Measurements from ENCODE around the gene TOMM34. TPM values are rescaled to one million over a fixed set of nuclear protein-coding genes. Genes with fewer than 3 reads are reported as not detected.

The TOMM34 gene
- 105 and 107 TPM in 2 replicates for total RNA-seq (2014; rRNA removed; shearing (Covaris generic))

- DNase-seq (ENCODE audit: low spot score): peak; percentile 84
Observed at GRCh38 chr20:44960103-44960852, at the start of gene TOMM34. TOMM34 (minus strand) TSS chr20:44960397; CDS start chr20:44960333, 64 bp downstream.

- no peak for DNase-seq (ENCODE audit: low spot score)
Observed at GRCh38 chr20:45008521-45009049, 48.4 kb upstream of the TOMM34 start.

GRCh38 chr20:44997668-44998067 is 37.5 kb upstream of the TOMM34 start:
- DNase-seq (ENCODE audit: low spot score): no peak

GRCh38 chr20:44997171-44997570 is 37.0 kb upstream of the TOMM34 start:
- no peak for DNase-seq (ENCODE audit: low spot score)

GRCh38 chr20:44993343-44993742 is 33.1 kb upstream of the TOMM34 start:
- peak; percentile 24 for DNase-seq (ENCODE audit: low spot score)

- DNase-seq (ENCODE audit: low spot score): no peak
Observed at GRCh38 chr20:44990957-44991356, 30.8 kb upstream of the TOMM34 start.

- DNase-seq (ENCODE audit: low spot score): no peak
Observed at GRCh38 chr20:44990425-44990824, 30.2 kb upstream of the TOMM34 start.

GRCh38 chr20:44988631-44989171 is 28.5 kb upstream of the TOMM34 start:
- no peak for DNase-seq (ENCODE audit: low spot score)

- DNase-seq (ENCODE audit: low spot score): no peak
Observed at GRCh38 chr20:44983093-44983674, 23.0 kb upstream of the TOMM34 start.

GRCh38 chr20:44981736-44982406 is 21.7 kb upstream of the TOMM34 start:
- no peak for DNase-seq (ENCODE audit: low spot score)

- peak; percentile 65 for DNase-seq (ENCODE audit: low spot score)
Observed at GRCh38 chr20:44979090-44979621, 19.0 kb upstream of the TOMM34 start.

GRCh38 chr20:44976698-44977097 is 16.5 kb upstream of the TOMM34 start:
- DNase-seq (ENCODE audit: low spot score): no peak

- DNase-seq (ENCODE audit: low spot score): peak; percentile 76
Observed at GRCh38 chr20:44973053-44973452, 12.9 kb upstream of the TOMM34 start.

- no peak for DNase-seq (ENCODE audit: low spot score)
Observed at GRCh38 chr20:44970243-44970757, 10.1 kb upstream of the TOMM34 start.

GRCh38 chr20:44969300-44969894 is 9.2 kb upstream of the TOMM34 start:
- no peak for DNase-seq (ENCODE audit: low spot score)

GRCh38 chr20:44967207-44967807 is 7.1 kb upstream of the TOMM34 start:
- no peak for DNase-seq (ENCODE audit: low spot score)

GRCh38 chr20:44966030-44966961 is 6.1 kb upstream of the TOMM34 start, which contains the start of gene STK4:
STK4 (plus strand) TSS chr20:44966512; CDS start chr20:44966569, 57 bp downstream.
- DNase-seq (ENCODE audit: low spot score): peak; percentile 85

- no peak for DNase-seq (ENCODE audit: low spot score)
Observed at GRCh38 chr20:44965651-44966029, 5.4 kb upstream of the TOMM34 start.

- DNase-seq (ENCODE audit: low spot score): no peak
Observed at GRCh38 chr20:44963325-44964215, 3.4 kb upstream of the TOMM34 start.
